GM19438 (cell line): Measurements from ENCODE around the gene MAZ.
"Not testable (repeated sequence)": the region's sequence is repeated elsewhere in the genome, so short reads cannot be mapped to it uniquely, and the experiment has no call there.

Experiments used
- ATAC-seq: cut with Tn5 transposase; IDR thresholded peaks from one replicate; pipeline ENCODE4 v1.9.1; 2021; ENCODE audit warnings: low read depth; ENCODE audit not compliant: unreplicated experiment

Gene MAZ

GRCh38 chr16:29784157-29784556 lies 22.2 kb upstream of the MAZ start:
- no peak for ATAC-seq

GRCh38 chr16:29784901-29785500 lies 21.3 kb upstream of the MAZ start:
- no peak for ATAC-seq

- ATAC-seq = not testable (repeated sequence)
These were observed 19.2 kb upstream of the MAZ start for GRCh38 chr16:29787155-29787554.

- ATAC-seq = peak; percentile 9
These were observed 16.6 kb upstream of the MAZ start for GRCh38 chr16:29789775-29790182.

- peak; percentile 90 for ATAC-seq
These were observed 16.0 kb upstream of the MAZ start, which contains the start of gene KIF22 for GRCh38 chr16:29790183-29790948. Gene KIF22, plus strand, starts transcription at chr16:29790751. Its CDS starts 9 bp downstream, at chr16:29790760.

- ATAC-seq = no peak
These were observed 15.1 kb upstream of the MAZ start for GRCh38 chr16:29790949-29791844.

- no peak for ATAC-seq
These were observed 14.2 kb upstream of the MAZ start for GRCh38 chr16:29791845-29792807.

- not testable (repeated sequence) for ATAC-seq
These were observed 13.2 kb upstream of the MAZ start for GRCh38 chr16:29793153-29793552.

GRCh38 chr16:29794231-29794710 lies 12.1 kb upstream of the MAZ start:
- ATAC-seq = no peak

- ATAC-seq = no peak
These were observed 3.9 kb upstream of the MAZ start for GRCh38 chr16:29802416-29802935.

- ATAC-seq = no peak
These were observed 2.3 kb upstream of the MAZ start for GRCh38 chr16:29804020-29804419.

- no peak for ATAC-seq
These were observed 1.7 kb upstream of the MAZ start for GRCh38 chr16:29804455-29805231.

GRCh38 chr16:29805232-29806098 lies 864 bp upstream of the MAZ start:
- ATAC-seq = peak; percentile 47

- ATAC-seq = no peak
These were observed 504 bp downstream of the MAZ start for GRCh38 chr16:29806641-29807425.

- ATAC-seq = no peak
These were observed 1.3 kb downstream of the MAZ start for GRCh38 chr16:29807426-29808218.

- no peak for ATAC-seq
These were observed 2.0 kb downstream of the MAZ start for GRCh38 chr16:29808219-29808900.
